Measurements from ENCODE around the gene PEX11A.

The PEX11A gene

GRCh38 chr15:89674526-89674925 is 16.0 kb downstream of the PEX11A start:
- no peak for DNase-seq

- DNase-seq, result no peak
These were observed 17.4 kb downstream of the PEX11A start for GRCh38 chr15:89673165-89673512.

GRCh38 chr15:89672221-89673164 is 18.1 kb downstream of the PEX11A start:
- no peak for DNase-seq

- no peak for DNase-seq
These were observed 18.9 kb downstream of the PEX11A start for GRCh38 chr15:89671687-89672086.

- no peak for DNase-seq
These were observed 19.5 kb downstream of the PEX11A start for GRCh38 chr15:89670971-89671560.

GRCh38 chr15:89669941-89670340 is 20.6 kb downstream of the PEX11A start:
- no peak for DNase-seq

GRCh38 chr15:89669309-89669865 is 21.2 kb downstream of the PEX11A start:
- no peak for DNase-seq

- no peak for DNase-seq
These were observed 22.4 kb downstream of the PEX11A start for GRCh38 chr15:89668171-89668570.

- DNase-seq, result no peak
These were observed 22.9 kb downstream of the PEX11A start for GRCh38 chr15:89667706-89667960.

GRCh38 chr15:89666858-89667705 is 23.5 kb downstream of the PEX11A start:
- DNase-seq, result no peak

- no peak for DNase-seq
These were observed 24.2 kb downstream of the PEX11A start for GRCh38 chr15:89666184-89666857.

GRCh38 chr15:89665449-89666181 is 24.9 kb downstream of the PEX11A start:
- DNase-seq, result no peak

GRCh38 chr15:89664441-89665350 is 25.9 kb downstream of the PEX11A start:
- DNase-seq, result no peak

- DNase-seq, result peak; percentile 55
These were observed 27.5 kb downstream of the PEX11A start for GRCh38 chr15:89662893-89663626.

- no peak for DNase-seq
These were observed 30.0 kb downstream of the PEX11A start for GRCh38 chr15:89660556-89660955.

- DNase-seq, result no peak
These were observed 31.3 kb downstream of the PEX11A start for GRCh38 chr15:89659295-89659694.

GRCh38 chr15:89657686-89658200 is 32.8 kb downstream of the PEX11A start:
- DNase-seq, result no peak

GRCh38 chr15:89656116-89656815 is 34.3 kb downstream of the PEX11A start:
- no peak for DNase-seq
